Nephron progenitor cell (in vitro differentiated cells): ENCODE results near the gene DAPK1.
A peak's percentile ranks its signal among the peaks of the same experiment; 100 is the strongest.
"Not testable (repeated sequence)": the region's sequence is repeated elsewhere in the genome, so short reads cannot be mapped to it uniquely, and the experiment has no call there.

Source experiments
- DNase-seq: peaks from one replicate; pipeline ENCODE4 v3.0.0; 2021
- H3K27ac Mint-ChIP-seq: 2 replicates; pipeline ENCODE4 v1.8.0; 2021; ENCODE audit warnings: mild to moderate bottlenecking, moderate library complexity, mixed read lengths
- H3K27me3 Mint-ChIP-seq: 2 replicates; pipeline ENCODE4 v1.8.0; 2021; ENCODE audit warnings: mild to moderate bottlenecking, low read depth, mixed read lengths; ENCODE audit not compliant: poor library complexity
- H3K36me3 Mint-ChIP-seq: 2 replicates; pipeline ENCODE4 v1.8.0; 2021; ENCODE audit warnings: low read depth, mixed read lengths
- H3K4me1 Mint-ChIP-seq: 2 replicates; pipeline ENCODE4 v1.8.0; 2021; ENCODE audit warnings: mixed read lengths
- H3K4me3 Mint-ChIP-seq: 2 replicates; pipeline ENCODE4 v1.8.0; 2021; ENCODE audit warnings: mild to moderate bottlenecking, moderate library complexity, mixed read lengths
- H3K9me3 Mint-ChIP-seq: 2 replicates; pipeline ENCODE4 v1.8.0; 2021; ENCODE audit warnings: mild to moderate bottlenecking, moderate library complexity, mixed read lengths
- TF ChIP-seq, protein P1 (sequence below): fragments of 200-600 bp; sonication (generic); IDR thresholded peaks from 2 replicates; pipeline ENCODE4 v1.5.0; 2021; ENCODE audit warnings: antibody characterized with exemption

Gene DAPK1

GRCh38 chr9:87500491-87501270 is 3.0 kb downstream of the DAPK1 start:
- Mint-ChIP-seq H3K9me3 (no peaks in the 10 kb centered on the region), H3K27ac (no peak overlapping the region), H3K36me3 (peaks cover 32% of the 10 kb centered on the region), H3K4me3 (peak overlapping the region; percentile 16), H3K27me3 (peaks cover 4% of the 10 kb centered on the region), H3K4me1 (peaks cover 35% of the 10 kb centered on the region)
- no peak for DNase-seq
- TF ChIP-seq, protein P1, sequence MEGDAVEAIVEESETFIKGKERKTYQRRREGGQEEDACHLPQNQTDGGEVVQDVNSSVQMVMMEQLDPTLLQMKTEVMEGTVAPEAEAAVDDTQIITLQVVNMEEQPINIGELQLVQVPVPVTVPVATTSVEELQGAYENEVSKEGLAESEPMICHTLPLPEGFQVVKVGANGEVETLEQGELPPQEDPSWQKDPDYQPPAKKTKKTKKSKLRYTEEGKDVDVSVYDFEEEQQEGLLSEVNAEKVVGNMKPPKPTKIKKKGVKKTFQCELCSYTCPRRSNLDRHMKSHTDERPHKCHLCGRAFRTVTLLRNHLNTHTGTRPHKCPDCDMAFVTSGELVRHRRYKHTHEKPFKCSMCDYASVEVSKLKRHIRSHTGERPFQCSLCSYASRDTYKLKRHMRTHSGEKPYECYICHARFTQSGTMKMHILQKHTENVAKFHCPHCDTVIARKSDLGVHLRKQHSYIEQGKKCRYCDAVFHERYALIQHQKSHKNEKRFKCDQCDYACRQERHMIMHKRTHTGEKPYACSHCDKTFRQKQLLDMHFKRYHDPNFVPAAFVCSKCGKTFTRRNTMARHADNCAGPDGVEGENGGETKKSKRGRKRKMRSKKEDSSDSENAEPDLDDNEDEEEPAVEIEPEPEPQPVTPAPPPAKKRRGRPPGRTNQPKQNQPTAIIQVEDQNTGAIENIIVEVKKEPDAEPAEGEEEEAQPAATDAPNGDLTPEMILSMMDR = no peak

DNA sequence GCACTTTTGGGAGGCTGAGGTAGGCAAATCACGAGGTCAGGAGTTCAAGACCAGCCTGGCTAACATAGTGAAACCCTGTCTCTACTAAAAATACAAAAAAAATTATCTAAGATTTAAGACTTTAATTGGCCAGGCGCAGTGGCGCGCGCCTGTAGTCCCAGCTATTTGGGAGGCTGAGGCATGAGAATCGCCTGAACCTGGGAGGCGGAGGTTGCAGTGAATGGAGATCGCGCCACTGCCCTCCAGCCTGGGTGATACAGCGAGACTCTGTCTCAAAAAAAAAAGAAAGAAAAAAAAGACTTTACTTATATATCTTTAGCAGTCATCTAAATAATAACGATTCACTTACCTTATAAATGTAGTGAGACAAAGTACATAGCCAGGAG is 3.6 kb downstream of the DAPK1 start:
- not testable (repeated sequence) for H3K27ac Mint-ChIP-seq, H3K4me3 Mint-ChIP-seq, H3K9me3 Mint-ChIP-seq, H3K27me3 Mint-ChIP-seq, DNase-seq
- peaks cover 35% of the 10 kb centered on the region for H3K4me1 Mint-ChIP-seq
- H3K36me3 Mint-ChIP-seq = peaks cover 37% of the 10 kb centered on the region

DNA sequence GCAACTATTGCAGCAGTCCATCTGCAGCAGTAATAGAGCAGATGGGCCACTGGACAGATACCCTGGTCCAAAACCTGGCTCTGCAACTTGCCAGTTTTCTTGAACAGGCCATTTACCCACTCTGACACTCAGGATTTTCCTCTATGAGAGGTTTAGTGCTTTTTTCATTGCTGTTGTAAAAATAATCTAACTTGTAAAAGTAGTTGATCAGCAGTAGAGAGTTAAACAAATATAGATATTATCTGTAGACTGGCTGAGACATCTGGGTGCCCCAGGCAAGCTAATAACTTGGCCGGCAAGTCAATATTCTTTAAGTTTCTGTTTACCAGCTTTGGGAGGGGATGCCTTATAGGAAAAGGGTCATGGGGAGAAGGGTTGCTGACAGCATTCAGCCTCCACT is 4.1 kb downstream of the DAPK1 start:
- DNase-seq = no peak
- H3K4me1 Mint-ChIP-seq = peaks cover 35% of the 10 kb centered on the region
- peaks cover 8% of the 10 kb centered on the region for H3K9me3 Mint-ChIP-seq
- TF ChIP-seq, protein P1 = no peak
- no peak overlapping the region for H3K4me3 Mint-ChIP-seq
- H3K27ac Mint-ChIP-seq = no peak overlapping the region
- peaks cover 43% of the 10 kb centered on the region for H3K36me3 Mint-ChIP-seq
- no peaks in the 10 kb centered on the region for H3K27me3 Mint-ChIP-seq

DNA sequence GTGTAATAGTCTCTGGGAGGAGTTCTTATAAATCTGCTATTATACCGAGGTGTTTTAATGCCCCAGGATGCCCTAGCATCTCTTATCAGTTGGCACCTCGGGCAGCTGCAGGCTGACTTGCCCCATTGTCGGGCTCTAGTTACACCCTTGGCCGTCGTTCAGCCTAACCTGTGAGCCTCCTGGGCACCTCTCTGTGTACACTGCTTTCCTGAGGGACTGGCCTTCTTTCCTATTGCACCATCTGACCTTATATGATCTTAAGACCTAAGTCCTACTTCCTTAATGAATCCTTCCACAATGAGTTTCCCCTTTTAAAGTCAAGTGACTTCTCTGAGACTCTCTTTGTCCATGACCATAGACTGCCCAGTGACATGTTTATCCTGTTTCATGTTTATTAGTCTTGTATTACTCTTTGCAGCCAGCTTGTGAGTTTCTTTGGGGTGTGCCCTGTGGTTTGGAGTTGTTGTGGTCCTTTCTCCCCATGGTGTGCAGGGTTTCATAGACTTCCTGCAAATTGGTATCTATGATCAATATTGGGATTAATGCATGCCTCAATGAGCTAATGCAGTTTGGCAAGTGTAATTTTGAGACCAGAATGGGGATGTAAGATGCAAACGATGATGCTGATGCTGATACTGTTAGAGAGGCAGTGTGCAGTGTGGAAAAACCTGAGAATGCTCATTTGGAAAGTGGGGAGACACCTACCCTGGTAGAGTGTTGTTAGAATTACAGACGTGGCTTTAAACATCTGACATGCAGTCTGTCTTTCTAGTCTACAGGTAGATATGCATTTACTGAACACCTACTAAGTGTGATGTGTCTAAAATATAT is 4.9 kb downstream of the DAPK1 start:
- H3K4me1 Mint-ChIP-seq = peaks cover 30% of the 10 kb centered on the region
- no peak for DNase-seq

DNA sequence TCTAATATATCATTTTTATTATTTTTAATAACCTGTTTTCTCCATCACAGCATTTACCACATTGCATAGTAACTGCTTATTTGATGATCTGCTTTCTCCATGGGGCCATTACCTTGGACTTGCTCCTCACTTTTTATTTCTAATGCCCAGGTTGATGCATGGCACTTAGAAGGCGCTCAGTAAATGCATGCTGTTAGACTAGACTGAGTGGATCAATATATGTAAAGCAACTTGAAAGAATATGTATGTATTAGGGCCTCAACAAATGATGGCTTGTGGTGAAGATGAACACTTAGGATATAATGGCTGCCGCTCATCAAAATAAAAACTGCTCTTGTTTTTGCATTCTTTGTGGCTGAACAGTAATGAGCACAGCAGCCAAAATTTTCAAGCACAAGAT is 5.8 kb downstream of the DAPK1 start:
- Mint-ChIP-seq H3K27ac (no peak overlapping the region), H3K27me3 (no peaks in the 10 kb centered on the region), H3K9me3 (peaks cover 11% of the 10 kb centered on the region), H3K4me3 (no peak overlapping the region), H3K36me3 (peaks cover 59% of the 10 kb centered on the region), H3K4me1 (peaks cover 30% of the 10 kb centered on the region)
- TF ChIP-seq, protein P1 = no peak
- DNase-seq = no peak

More for the DNA sequence above, 4.9 kb downstream of the DAPK1 start:
- Mint-ChIP-seq H3K27ac (no peak overlapping the region), H3K4me3 (no peak overlapping the region), H3K9me3 (peaks cover 11% of the 10 kb centered on the region), H3K27me3 (no peaks in the 10 kb centered on the region), H3K36me3 (peaks cover 51% of the 10 kb centered on the region)
- TF ChIP-seq, protein P1 = no peak

DNA sequence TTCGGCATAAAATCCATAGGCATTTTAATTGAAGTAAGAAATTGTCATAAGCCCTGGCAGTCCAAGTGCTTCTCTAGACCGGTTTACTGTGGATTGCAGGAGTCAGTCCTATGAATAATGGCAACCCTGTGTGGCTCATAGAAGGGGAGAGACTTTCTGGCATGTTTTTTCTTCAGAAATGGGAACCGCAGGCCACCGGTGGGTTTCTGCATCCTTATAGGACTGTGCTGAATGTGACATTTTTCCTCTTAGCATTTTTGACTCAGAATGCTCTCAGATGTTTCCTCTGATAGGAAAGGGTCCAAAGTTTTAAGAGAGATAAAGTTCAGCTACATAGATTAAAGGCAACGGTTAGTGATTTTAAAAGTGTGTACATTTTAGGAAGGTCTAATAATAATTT is 6.3 kb downstream of the DAPK1 start:
- Mint-ChIP-seq H3K4me3 (no peak overlapping the region), H3K4me1 (peaks cover 26% of the 10 kb centered on the region), H3K27me3 (no peaks in the 10 kb centered on the region), H3K27ac (no peak overlapping the region), H3K9me3 (peaks cover 11% of the 10 kb centered on the region), H3K36me3 (peaks cover 64% of the 10 kb centered on the region)
- no peak for DNase-seq
- TF ChIP-seq, protein P1 = no peak
